Panc1 (cell line): ENCODE results near the gene ATP1A1.

Experiments
- POLR2AphosphoS5 ChIP-seq: IDR thresholded peaks from 2 replicates; pipeline ENCODE4 v1.6.1; 2012; ENCODE audit warnings: mild to moderate bottlenecking, low read depth, low read length, moderate library complexity
- SIN3A ChIP-seq: IDR thresholded peaks from 2 replicates; pipeline ENCODE4 v1.6.1; 2012; ENCODE audit warnings: low read depth, mild to moderate bottlenecking, low read length, moderate library complexity, borderline replicate concordance; ENCODE audit not compliant: insufficient read depth
- TF ChIP-seq, protein P1 (sequence below): fragments of 450-650 bp; IDR thresholded peaks from 2 replicates; pipeline ENCODE4 v1.5.1; 2017; ENCODE audit warnings: mild to moderate bottlenecking
- TF ChIP-seq, protein P2 (sequence below), 2 experiments: IDR thresholded peaks; 2 replicates each; pipeline ENCODE4 v1.6.1; 2011 to 2012; ENCODE audit warnings: low read depth in 2 of 2, control low read depth in 1 of 2, low read length in 1 of 2, mild to moderate bottlenecking in 1 of 2, moderate library complexity in 1 of 2; ENCODE audit not compliant: insufficient read depth in 1 of 2

DNA sequence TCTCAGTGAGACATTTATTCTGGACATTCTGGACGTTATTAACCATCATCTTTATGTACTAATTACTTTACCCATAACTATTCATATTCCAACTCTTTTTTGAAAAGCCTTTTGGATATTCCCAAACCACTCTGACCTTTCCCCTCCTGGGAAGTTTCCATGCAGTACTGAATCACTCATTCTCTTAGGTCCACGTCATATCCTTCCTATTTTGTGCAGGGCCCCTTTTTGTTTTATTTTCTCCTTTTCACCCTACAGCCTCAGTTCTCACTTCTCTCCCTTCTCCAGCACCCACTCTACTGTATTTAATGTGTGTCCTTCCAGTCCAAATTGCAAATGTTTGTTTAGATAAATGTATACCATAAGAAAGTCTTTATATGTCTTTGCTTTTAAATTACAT, 16.4 kb upstream of the ATP1A1 start:
- TF ChIP-seq, protein P1, sequence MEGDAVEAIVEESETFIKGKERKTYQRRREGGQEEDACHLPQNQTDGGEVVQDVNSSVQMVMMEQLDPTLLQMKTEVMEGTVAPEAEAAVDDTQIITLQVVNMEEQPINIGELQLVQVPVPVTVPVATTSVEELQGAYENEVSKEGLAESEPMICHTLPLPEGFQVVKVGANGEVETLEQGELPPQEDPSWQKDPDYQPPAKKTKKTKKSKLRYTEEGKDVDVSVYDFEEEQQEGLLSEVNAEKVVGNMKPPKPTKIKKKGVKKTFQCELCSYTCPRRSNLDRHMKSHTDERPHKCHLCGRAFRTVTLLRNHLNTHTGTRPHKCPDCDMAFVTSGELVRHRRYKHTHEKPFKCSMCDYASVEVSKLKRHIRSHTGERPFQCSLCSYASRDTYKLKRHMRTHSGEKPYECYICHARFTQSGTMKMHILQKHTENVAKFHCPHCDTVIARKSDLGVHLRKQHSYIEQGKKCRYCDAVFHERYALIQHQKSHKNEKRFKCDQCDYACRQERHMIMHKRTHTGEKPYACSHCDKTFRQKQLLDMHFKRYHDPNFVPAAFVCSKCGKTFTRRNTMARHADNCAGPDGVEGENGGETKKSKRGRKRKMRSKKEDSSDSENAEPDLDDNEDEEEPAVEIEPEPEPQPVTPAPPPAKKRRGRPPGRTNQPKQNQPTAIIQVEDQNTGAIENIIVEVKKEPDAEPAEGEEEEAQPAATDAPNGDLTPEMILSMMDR, result no peak
- TF ChIP-seq POLR2AphosphoS5, result no peak
- TF ChIP-seq, protein P2, sequence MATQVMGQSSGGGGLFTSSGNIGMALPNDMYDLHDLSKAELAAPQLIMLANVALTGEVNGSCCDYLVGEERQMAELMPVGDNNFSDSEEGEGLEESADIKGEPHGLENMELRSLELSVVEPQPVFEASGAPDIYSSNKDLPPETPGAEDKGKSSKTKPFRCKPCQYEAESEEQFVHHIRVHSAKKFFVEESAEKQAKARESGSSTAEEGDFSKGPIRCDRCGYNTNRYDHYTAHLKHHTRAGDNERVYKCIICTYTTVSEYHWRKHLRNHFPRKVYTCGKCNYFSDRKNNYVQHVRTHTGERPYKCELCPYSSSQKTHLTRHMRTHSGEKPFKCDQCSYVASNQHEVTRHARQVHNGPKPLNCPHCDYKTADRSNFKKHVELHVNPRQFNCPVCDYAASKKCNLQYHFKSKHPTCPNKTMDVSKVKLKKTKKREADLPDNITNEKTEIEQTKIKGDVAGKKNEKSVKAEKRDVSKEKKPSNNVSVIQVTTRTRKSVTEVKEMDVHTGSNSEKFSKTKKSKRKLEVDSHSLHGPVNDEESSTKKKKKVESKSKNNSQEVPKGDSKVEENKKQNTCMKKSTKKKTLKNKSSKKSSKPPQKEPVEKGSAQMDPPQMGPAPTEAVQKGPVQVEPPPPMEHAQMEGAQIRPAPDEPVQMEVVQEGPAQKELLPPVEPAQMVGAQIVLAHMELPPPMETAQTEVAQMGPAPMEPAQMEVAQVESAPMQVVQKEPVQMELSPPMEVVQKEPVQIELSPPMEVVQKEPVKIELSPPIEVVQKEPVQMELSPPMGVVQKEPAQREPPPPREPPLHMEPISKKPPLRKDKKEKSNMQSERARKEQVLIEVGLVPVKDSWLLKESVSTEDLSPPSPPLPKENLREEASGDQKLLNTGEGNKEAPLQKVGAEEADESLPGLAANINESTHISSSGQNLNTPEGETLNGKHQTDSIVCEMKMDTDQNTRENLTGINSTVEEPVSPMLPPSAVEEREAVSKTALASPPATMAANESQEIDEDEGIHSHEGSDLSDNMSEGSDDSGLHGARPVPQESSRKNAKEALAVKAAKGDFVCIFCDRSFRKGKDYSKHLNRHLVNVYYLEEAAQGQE (IDR thresholded peaks at IDR 0.05; ENCODE audit: insufficient read depth in 1 of 2, low read depth in 2 of 2, low read length in 1 of 2), result no peak
- no peak for TF ChIP-seq SIN3A
